Loucy (cell line): ENCODE results near the gene DCP1A.
"Not testable (repeated sequence)": the region's sequence is repeated elsewhere in the genome, so short reads cannot be mapped to it uniquely, and the experiment has no call there.

ENCODE experiments used
- H2AFZ ChIP-seq: fragments of 200-600 bp; sonication (generic); 2 replicates; pipeline ENCODE4 v1.6.0; 2016; ENCODE audit warnings: antibody characterized with exemption, mild to moderate bottlenecking, low read length, moderate library complexity
- H3F3A ChIP-seq: fragments of 200-600 bp; 2 replicates; pipeline ENCODE4 v1.6.0; 2016; ENCODE audit warnings: antibody characterized with exemption, low read depth, mild to moderate bottlenecking
- H3K27me3 ChIP-seq: fragments of 200-600 bp; sonication (generic); 2 replicates; pipeline ENCODE4 v1.6.1; 2014; ENCODE audit warnings: low read length, mild to moderate bottlenecking; ENCODE audit not compliant: insufficient read depth, poor library complexity, severe bottlenecking
- H3K36me3 ChIP-seq: fragments of 200-600 bp; sonication (generic); 2 replicates; pipeline ENCODE4 v1.6.1; 2016; ENCODE audit warnings: low read length; ENCODE audit not compliant: insufficient read depth
- H3K4me1 ChIP-seq: fragments of 200-600 bp; sonication (generic); 2 replicates; pipeline ENCODE4 v1.5.1; 2014; ENCODE audit warnings: low read length, mild to moderate bottlenecking; ENCODE audit not compliant: insufficient read depth, poor library complexity, severe bottlenecking
- H3K4me2 ChIP-seq: fragments of 200-600 bp; sonication (generic); 2 replicates; pipeline ENCODE4 v1.6.0; 2014; ENCODE audit warnings: antibody characterized with exemption, low read length, low read depth, mild to moderate bottlenecking; ENCODE audit not compliant: poor library complexity, severe bottlenecking
- H3K4me3 ChIP-seq: fragments of 200-600 bp; sonication (generic); 2 replicates; pipeline ENCODE4 v1.5.1; 2014; ENCODE audit warnings: low read length, mild to moderate bottlenecking, mixed read lengths; ENCODE audit not compliant: poor library complexity, severe bottlenecking
- H3K79me2 ChIP-seq: fragments of 200-600 bp; sonication (generic); 2 replicates; pipeline ENCODE4 v1.6.1; 2014; ENCODE audit warnings: low read length; ENCODE audit not compliant: insufficient read depth
- H3K9ac ChIP-seq: fragments of 200-600 bp; sonication (generic); 2 replicates; pipeline ENCODE4 v1.6.0; 2014; ENCODE audit warnings: mild to moderate bottlenecking, low read depth, low read length, moderate library complexity; ENCODE audit not compliant: poor library complexity, severe bottlenecking
- H3K9me2 ChIP-seq: fragments of 200-600 bp; sonication (generic); replicated peaks from 2 replicates; pipeline ENCODE4 v1.6.1; 2016; ENCODE audit warnings: low read depth, low read length, mixed read lengths
- H3K9me3 ChIP-seq: fragments of 200-600 bp; sonication (generic); 2 replicates; pipeline ENCODE4 v1.6.1; 2014; ENCODE audit warnings: mild to moderate bottlenecking, antibody characterized with exemption, low read length, low read depth; ENCODE audit not compliant: insufficient read depth
- H4K20me1 ChIP-seq: fragments of 200-600 bp; sonication (generic); 2 replicates; pipeline ENCODE4 v1.6.0; 2014; ENCODE audit warnings: antibody characterized with exemption, low read length, mild to moderate bottlenecking; ENCODE audit not compliant: insufficient read depth, poor library complexity, severe bottlenecking
- EZH2phosphoT487 ChIP-seq: fragments of 200-600 bp; IDR thresholded peaks from 2 replicates; pipeline ENCODE4 v1.6.1; 2018; ENCODE audit warnings: antibody characterized with exemption, mild to moderate bottlenecking, moderate library complexity, borderline replicate concordance
- TF ChIP-seq, protein P1 (sequence below): fragments of 200-600 bp; sonication (generic); conservative IDR thresholded peaks from 2 replicates; pipeline ENCODE4 v1.5.1; 2014; ENCODE audit warnings: mild to moderate bottlenecking, antibody characterized with exemption, low read length

Gene DCP1A

GRCh38 chr3:53376679-53377078 is 29.3 kb upstream of the DCP1A start:
- no peak overlapping the region for H3K4me3 ChIP-seq
- H3K9me3 ChIP-seq = no peaks in the 10 kb centered on the region
- H3K27me3 ChIP-seq = no peaks in the 10 kb centered on the region
- H3K36me3 ChIP-seq = no peaks in the 10 kb centered on the region
- no peaks in the 10 kb centered on the region for H3K79me2 ChIP-seq
- no peaks in the 10 kb centered on the region for H3K9me2 ChIP-seq
- H3F3A ChIP-seq = no peaks in the 10 kb centered on the region
- H2AFZ ChIP-seq = no peak overlapping the region
- no peak for TF ChIP-seq EZH2phosphoT487
- TF ChIP-seq, protein P1, sequence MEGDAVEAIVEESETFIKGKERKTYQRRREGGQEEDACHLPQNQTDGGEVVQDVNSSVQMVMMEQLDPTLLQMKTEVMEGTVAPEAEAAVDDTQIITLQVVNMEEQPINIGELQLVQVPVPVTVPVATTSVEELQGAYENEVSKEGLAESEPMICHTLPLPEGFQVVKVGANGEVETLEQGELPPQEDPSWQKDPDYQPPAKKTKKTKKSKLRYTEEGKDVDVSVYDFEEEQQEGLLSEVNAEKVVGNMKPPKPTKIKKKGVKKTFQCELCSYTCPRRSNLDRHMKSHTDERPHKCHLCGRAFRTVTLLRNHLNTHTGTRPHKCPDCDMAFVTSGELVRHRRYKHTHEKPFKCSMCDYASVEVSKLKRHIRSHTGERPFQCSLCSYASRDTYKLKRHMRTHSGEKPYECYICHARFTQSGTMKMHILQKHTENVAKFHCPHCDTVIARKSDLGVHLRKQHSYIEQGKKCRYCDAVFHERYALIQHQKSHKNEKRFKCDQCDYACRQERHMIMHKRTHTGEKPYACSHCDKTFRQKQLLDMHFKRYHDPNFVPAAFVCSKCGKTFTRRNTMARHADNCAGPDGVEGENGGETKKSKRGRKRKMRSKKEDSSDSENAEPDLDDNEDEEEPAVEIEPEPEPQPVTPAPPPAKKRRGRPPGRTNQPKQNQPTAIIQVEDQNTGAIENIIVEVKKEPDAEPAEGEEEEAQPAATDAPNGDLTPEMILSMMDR = no peak
- H3K9ac ChIP-seq = no peak overlapping the region
- H4K20me1 ChIP-seq = no peaks in the 10 kb centered on the region
- H3K4me2 ChIP-seq = no peak overlapping the region
- no peaks in the 10 kb centered on the region for H3K4me1 ChIP-seq

- H3F3A ChIP-seq = no peaks in the 10 kb centered on the region
- H3K9ac ChIP-seq = no peak overlapping the region
- TF ChIP-seq, protein P1 = peak; percentile 88
- no peak for TF ChIP-seq EZH2phosphoT487
- no peaks in the 10 kb centered on the region for H3K27me3 ChIP-seq
- H3K9me2 ChIP-seq = no peaks in the 10 kb centered on the region
- H3K9me3 ChIP-seq = no peaks in the 10 kb centered on the region
- no peaks in the 10 kb centered on the region for H4K20me1 ChIP-seq
- H3K4me2 ChIP-seq = no peak overlapping the region
- no peaks in the 10 kb centered on the region for H3K4me1 ChIP-seq
- H3K36me3 ChIP-seq = no peaks in the 10 kb centered on the region
- no peak overlapping the region for H2AFZ ChIP-seq
- H3K4me3 ChIP-seq = no peak overlapping the region
- H3K79me2 ChIP-seq = no peaks in the 10 kb centered on the region
Observed at GRCh38 chr3:53375019-53375418, 27.7 kb upstream of the DCP1A start.

- H3K4me1 ChIP-seq, H3K4me3 ChIP-seq, H2AFZ ChIP-seq, H4K20me1 ChIP-seq, H3K36me3 ChIP-seq, H3K4me2 ChIP-seq, H3K9me3 ChIP-seq, H3K9ac ChIP-seq, H3F3A ChIP-seq, H3K9me2 ChIP-seq, H3K27me3 ChIP-seq, H3K79me2 ChIP-seq: not testable (repeated sequence)
Observed at GRCh38 chr3:53370719-53371118, 23.4 kb upstream of the DCP1A start.

DNA sequence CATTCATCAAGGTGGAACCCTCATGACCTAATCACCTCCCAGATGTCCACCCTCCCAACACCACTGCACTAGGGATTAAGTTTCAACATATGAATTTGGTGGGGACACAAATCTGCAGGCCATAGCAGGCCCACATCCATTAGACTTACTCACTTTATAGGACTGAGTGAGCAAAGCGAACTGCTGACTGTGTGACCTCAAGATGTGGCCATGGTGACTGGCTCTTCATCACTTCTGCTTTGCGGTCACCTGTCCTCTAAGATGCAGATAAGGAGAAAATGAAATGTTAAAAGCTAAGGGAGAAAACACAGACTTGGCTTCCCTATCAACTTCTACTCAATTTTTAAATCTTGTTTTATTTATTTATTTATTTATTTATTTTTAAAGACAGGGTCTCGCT is 14.5 kb upstream of the DCP1A start:
- Histone ChIP-seq H3K27me3 (no peaks in the 10 kb centered on the region), H3K4me1 (no peaks in the 10 kb centered on the region), H3K4me2 (no peak overlapping the region), H3K9ac (no peak overlapping the region), H3K36me3 (no peaks in the 10 kb centered on the region), H3K9me2 (no peaks in the 10 kb centered on the region), H3F3A (no peaks in the 10 kb centered on the region), H4K20me1 (no peaks in the 10 kb centered on the region), H2AFZ (no peak overlapping the region), H3K79me2 (no peaks in the 10 kb centered on the region), H3K4me3 (no peak overlapping the region), H3K9me3 (no peaks in the 10 kb centered on the region)
- no peak for TF ChIP-seq EZH2phosphoT487
- TF ChIP-seq, protein P1 = no peak
